Measurements from ENCODE around the gene ZYG11B.
A peak's percentile ranks its signal among the peaks of the same experiment; 100 is the strongest.
"Not testable (repeated sequence)": the region's sequence is repeated elsewhere in the genome, so short reads cannot be mapped to it uniquely, and the experiment has no call there.

ZYG11B gene

DNA sequence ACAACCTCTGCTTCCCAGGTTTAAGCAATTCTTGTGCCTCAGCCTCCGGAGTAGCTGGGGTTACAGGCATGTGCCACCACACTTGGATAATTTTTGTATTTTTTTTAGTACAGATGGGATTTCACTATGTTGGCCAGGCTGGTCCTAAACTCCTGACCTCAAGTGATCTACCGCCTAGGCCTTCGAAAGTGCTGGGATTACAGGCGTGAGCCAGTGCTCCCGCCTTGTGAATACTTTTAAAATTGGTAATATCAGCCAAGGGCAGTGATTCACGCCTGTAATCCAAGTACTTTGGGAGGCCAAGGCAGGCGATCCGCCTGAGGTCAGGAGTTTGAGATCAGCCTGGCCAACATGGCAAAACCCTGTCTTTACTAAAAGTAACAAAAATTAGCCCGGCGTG lies 33.7 kb downstream of the ZYG11B start:
- no peak for DNase-seq

DNA sequence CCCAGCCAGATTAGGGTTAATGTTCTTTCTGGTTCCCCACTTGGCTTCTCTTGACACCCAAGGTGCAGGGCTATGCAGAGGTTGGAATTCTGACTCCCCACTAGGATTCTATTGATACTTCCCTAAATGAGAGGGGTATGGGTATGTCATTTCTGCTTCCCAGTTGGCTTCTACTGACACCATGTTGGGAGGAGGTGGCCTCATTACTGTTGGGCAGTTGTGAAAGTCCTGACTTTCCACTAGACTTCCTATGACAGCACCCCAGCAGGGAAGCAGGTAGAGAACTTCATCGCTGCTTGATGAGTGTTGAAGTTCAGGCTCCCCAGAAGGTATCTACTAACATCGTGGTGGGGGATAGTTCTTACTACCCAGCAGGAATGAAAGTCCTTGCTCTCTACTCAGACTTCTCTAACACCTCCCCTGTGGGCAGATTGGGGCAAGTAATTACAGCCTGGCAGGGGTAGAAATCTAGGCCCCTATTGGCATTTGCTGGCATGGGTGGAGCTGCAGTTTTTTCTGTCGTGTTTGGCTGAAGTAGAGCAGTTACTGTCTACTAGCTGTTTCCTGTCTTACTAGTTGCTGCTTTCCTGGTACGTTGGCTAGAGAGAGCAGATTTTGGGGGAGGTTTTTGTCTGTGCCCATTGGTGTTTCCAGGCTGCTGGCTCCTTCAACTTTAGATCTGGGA lies 41.5 kb downstream of the ZYG11B start:
- DNase-seq, result no peak

DNA sequence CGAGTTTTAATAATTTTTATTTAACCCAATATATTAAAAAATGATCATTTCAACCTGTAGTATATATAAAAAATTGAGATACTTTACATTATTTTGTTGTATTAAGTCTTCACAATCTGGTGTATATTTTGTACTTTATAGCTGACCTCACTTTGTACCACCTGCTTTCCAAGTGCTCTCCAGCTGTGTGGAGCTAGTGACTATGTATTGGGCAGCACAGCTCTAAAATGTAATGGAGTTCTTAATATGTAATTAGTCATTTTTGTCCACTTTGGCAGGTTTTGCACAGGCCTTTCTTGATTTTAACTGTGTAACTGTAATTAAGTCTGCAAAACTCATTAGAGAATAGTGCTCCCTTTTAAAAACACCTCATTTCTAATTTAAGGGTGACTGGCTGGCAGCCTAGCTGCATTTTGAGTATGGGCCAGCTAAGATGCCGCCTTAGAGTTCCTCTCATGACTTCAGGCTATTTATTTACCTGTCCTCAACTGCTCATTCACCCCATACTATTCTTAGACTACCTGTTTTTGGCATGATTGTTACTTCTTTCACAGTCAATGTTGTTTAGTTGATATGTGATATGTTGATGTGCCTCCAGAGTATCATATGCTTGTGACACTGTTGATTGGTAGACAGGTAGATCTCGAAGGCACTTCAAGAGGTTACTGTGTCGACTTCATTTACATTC lies 43.2 kb downstream of the ZYG11B start:
- DNase-seq, result no peak

DNA sequence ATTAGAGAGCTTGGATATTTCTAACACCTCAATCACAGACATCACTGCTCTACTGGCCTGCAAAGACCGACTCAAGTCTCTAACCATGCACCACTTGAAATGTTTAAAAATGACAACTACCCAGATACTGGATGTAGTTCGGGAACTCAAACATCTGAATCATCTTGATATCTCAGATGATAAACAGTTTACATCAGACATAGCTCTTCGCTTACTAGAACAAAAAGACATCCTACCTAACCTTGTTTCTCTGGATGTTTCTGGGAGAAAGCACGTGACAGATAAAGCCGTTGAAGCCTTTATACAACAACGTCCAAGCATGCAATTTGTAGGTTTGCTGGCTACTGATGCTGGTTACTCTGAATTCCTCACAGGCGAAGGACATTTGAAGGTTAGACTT lies 45.1 kb downstream of the ZYG11B start:
- DNase-seq, result no peak

DNA sequence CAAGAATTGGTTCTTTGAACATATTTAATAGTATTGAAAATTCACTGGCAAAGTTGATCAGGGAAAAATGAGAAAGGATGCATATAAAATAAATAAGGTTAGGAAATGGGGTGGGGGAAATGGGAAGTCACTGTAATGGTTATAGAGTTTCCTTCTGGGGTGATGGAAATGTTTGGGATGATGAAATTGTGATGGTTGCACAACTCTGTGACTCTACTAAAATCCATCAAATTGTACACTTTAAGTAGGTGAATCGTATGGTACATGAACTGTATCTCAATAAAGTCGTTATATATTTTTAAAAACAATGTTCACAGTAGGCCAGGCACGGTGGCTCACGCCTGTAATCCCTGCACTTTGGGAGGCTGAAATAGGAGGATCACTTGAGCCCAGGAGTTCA lies 59.9 kb downstream of the ZYG11B start:
- no peak for DNase-seq

DNA sequence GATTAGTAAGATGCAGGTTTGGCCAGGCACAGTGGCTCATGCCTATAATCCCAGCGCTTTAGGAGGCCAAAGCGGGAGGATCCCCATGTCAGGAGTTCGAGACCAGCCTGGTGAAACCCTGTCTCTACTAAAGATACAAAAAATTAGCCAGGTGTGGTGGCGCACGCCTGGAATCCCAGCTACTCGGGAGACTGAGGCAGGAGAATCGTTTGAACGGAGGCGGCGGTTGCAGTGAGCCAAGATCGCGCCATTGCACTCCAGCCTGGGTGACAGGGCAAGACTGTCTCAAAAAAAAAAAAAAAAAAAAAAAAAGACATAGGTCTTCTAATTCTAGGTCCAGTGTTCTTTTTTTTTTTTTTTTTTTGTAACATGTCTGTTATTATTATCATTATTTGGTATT lies 64.2 kb downstream of the ZYG11B start:
- not testable (repeated sequence) for DNase-seq

DNA sequence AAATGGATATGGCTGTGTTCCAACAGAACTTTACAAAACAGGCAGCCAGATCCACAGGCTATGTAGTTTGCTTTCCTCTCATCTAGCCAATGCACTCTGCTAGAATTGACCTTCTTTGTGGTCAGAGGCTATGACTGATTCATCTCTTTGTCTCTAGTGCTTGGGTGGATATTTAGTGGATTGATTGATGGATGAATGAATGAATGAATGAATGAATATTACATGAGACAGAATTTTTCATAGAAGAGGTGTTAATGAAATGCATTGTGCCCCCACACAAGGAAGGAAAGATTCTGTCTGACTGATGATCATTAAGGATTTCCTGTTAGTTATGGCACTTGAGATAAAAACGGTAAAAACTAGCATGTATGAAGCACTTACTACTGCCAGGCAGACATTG lies 65.8 kb downstream of the ZYG11B start:
- DNase-seq, result no peak

DNA sequence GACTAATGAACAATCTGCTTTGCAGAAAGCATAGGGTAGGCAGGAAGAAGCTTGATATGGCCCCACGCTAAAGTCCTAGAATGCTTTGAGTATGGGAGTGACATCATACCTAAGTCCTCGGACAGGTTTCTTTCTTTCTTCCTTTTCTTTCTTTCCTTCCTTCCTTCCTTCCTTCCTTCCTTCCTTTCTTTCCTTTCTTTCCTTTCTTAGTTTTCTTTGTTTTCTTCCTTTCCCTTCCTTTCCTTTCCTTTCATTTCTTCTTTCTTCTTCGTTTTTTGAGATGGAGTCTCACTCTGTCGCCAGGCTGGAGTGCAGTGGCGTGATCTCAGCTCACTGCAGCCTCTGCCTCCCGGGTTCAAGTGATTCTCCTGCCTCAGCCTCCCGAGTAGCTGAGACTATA lies 67.5 kb downstream of the ZYG11B start:
- not testable (repeated sequence) for DNase-seq

DNA sequence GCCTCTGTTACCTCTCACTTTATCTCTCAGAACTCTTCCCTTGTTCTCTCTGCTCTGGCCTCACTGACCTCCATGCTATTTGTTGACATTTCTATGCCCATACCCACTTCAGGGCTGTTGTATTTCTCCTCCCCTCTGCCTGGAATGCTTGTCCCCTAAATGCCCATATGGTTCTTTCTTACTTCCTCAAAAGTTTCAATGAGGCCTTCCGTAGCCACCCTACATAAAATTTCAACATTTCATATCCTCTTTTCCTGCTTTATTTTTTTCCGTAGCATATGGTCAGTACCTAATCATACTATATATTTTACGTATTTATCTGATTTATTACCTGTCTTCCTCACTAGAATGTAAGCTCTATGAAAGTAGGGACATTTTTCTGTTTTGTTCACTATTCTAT lies 69.2 kb downstream of the ZYG11B start:
- DNase-seq, result no peak

DNA sequence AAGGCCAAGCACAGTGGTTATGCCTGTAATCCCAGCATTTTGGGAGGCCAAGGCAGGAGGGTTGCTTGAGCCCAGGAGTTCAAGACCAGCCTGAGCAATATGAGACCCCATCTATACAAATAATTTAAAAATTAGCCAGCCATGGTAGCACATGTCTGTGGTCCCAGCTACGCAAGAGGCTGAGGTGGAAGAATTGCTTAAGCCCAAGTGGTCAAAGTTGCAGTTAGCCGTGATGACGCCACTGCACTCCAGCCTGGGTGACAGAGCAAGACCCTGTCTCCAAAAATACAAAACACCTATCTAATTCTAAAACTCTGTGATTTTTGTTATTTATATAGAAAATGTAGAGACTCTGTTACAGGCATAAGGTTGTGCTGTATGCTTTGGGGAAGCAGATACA lies 72.1 kb downstream of the ZYG11B start:
- DNase-seq, result no peak

DNA sequence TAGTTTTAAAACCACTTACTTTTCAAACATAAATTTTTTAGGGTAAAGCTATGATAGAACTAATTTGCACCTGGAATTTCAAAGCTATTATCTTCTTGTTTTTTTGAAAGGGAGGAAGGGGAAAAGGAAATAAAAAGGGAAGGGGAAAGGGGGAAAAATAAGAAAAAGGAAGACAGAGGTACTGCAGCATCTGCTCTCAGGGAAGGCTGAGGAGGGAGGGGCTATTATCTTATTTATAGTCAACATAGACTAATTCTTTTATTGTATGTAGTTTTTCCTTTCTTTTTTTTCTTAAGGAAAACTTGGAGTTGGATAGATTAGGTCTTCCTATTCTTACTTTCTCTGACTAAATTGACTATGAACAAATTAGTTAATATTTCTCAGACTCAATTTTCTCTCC lies 74.8 kb downstream of the ZYG11B start:
- no peak for DNase-seq

DNA sequence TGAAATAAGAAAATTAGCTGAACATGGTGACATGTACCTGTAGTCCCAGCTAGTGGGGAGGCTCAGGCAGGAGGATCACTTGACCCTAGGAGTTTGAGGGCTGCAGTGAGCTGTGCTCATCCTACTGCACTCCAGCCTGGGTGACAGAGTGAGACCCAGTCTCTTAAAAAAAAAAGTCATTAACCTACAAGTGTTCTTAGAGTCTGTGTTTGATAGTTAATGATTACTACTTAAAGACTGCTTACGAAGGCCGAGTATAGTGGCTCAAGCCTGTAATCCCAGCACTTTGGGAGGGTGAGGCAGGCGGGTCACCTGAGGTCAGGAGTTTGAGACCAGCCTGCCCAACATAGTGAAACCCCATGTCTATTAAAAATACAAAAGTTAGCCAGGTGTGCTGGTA lies 77.8 kb downstream of the ZYG11B start:
- not testable (repeated sequence) for DNase-seq

DNA sequence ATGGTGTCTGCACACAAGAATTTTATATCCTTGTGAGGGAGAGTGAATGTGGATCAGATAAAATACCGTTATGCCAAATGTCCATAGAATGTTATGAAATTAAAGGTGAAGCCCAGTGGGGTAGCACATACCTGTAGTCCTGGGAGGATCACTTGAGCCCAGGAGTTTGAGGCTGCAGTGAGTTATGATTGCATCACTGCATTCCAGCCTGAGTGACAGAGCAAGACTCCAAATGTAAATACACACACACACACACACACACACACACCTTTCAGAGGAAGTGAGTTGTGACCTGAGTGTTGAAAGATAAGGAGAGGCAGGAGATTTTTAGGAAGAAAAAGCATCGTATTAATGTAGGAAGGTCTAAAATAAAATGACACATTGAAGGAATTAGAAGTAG lies 88.2 kb downstream of the ZYG11B start:
- no peak for DNase-seq

DNA sequence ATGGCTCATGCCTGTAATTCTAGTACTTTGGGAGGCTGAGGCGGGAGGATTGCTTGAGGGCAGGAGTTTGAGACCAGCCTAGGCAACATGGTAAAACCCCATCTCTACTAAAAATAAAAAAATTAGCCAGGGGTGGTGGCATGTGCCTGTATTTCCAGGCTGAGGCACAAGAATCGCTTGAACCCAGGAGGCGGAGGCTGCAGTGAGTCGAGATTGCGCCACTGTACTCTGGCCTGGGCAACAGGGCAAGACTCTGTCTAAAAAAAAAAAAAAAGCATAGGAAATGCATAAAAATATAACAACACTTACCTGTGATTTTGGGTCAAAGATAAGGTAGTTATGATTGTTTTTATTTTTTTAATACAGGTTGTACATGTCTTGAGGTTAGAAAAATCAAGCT lies 94.6 kb downstream of the ZYG11B start:
- not testable (repeated sequence) for DNase-seq

DNA sequence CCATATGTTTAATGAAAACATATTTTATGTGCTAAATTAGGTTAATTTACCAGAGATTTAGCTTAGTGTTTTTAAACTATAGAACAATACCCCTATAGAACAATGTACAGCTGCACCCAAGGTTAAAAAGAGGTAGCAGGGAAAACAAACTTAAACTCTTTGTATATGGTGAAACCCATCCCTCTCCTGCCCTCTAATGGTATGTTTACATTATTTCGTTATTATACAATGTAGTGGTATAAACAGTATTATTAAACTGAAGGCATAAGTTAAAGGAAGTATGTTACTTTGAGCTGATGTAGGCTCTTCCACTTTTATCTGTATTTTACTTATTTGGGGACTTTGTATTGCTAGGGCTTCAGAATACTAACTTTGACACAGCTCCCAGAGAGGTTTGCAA lies 99.6 kb downstream of the ZYG11B start:
- peak; percentile 15 for DNase-seq

DNA sequence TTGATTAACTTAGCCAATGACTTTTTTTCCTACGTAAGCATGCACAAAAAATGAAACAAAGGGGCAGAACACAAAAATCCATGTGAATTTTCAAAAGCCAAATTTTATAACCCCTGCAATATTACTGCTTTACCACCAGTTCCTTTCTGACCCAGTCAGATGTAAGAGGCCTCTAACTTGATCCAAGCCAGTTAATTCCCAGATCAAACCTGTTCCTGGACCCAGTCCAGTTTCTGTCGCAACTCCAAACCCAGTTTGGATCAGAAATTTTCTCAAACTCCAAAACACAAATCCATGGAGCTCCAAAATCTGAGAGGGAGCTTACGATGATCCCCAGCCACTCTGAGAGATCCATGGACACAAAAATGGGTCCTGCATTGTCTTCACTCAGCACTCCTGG lies 108.5 kb downstream of the ZYG11B start:
- DNase-seq, result no peak

DNA sequence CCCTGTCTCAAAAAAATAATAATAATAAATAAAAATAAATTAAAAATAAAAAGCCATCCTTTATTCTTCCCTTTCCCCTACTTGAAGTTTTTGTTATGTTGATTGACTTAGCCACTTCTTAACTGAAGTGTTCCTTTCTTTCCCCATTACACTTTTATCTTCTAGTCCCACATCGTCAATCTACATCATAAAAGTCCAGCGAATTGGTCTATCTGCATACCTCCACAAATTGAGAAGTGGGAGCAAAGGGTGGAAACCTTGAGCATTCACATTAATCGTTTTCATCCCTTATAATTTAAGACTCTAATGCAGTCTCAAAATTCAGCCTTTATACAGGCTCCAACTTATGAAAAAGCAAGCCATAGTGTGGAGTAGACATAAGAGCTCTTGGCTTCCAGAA lies 109.8 kb downstream of the ZYG11B start:
- no peak for DNase-seq

DNA sequence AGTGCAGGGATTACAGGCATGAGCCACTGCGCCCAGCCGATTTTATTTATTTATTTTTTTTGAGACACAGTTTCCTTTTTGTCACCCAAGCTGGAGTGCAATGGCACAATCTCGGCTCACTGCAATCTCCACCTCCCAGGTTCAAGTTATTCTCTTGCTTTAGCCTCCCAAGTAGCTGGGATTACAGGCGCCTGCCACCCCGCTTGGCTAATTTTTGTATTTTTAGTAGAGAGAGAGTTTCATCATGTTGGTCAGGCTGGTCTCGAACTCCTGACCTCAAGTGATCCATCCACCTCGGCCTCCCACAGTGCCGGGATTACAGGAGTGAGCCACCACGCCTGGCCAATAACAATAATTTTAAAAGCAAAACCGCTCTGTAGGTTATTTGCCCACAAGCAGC lies 112.9 kb downstream of the ZYG11B start:
- not testable (repeated sequence) for DNase-seq

DNA sequence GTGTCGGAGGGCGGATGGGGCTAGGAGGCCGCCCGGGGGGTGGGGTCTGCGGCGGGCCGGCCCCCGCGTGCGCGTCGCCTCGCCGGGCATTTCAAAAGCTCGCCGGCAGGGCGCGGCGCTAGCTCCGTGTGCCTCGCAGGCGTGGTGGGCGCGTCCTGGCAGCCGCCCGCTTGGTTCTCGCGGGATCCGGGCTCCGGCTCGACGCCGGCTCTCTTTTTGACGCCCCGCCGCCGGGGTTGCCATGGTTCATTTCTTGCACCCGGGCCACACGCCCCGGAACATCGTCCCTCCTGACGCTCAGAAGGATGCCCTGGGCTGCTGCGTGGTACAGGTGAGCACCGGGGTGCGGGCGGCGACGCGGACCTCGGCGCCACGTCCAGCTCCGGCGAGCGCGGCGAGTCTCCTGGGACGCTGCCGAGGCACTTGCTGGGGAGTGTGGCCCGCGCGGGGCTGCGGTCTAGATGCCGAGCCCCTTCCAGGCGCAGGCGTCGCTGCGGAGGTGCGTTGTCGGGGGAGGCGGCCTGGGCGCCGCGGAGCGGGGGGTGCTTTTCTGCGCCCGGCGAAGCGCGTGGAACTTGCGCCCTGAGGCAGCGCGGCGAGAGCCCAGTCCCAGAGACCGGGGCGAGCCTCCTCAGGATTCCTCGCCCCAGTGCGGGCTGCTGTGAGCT lies 116.5 kb downstream of the ZYG11B start, which contains the start of gene ZYG11A:
Gene ZYG11A, plus strand, starts transcription at position 118 of the 668 bp plus-strand sequence. Its CDS starts 124 bp downstream, at position 242.
- peak; percentile 91 for DNase-seq

DNA sequence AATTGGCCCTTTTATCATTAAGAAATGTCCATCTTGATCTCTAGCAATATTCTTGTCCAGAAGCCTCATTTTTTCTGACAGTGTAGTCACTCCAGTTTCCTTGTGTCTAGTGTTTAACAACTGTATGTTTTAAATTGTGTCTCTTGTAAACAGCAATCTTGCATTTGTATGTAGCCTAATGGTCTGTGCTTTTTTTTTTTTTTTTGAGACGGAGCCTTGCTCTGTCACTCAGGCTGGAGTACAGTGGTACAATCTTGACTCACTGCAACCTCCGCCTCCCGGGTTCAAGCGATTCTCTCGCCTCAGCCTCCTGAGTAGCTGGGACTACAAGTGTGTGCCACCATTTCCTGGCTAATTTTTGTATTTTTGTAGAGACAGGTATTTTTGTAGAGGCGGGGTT lies 118.9 kb downstream of the ZYG11B start:
- not testable (repeated sequence) for DNase-seq

DNA sequence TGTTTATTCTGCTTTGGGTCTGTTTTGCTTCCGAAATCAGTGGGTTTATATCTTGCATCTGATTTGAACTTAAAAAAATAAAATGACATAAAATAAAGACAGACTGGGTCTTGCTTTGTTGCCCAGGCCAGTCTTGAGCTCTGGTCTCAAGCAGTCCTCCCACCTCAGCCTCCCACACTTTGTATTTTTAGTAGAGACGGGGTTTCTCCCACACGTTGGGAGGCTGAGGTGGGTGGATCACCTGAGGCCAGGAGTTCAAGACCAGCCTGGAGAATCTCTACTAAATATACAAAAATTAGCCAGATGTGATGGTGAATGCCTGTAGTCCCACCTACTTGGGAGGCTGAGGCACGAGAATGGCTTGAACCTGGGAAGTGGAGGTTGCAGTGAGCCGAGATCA lies 122.2 kb downstream of the ZYG11B start:
- no peak for DNase-seq

DNA sequence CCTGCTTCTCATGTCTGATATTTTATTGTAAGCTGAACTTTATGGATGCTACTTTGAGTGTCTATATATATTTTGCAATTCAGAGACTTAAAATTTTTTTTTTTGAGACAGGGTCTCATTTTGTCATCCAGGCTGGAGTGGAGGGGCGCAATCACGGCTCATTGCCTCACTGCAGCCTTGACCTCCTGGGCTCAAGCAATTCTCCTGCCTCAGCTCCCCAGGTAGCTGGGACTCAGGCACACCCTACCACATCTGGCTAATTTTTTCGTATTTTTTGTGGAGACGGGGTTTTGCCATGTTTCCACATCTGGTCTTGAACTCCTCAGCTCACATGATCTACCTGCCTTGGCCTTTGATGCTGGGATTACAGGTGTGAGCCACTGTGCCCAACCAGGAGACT lies 124.7 kb downstream of the ZYG11B start:
- DNase-seq, result no peak

DNA sequence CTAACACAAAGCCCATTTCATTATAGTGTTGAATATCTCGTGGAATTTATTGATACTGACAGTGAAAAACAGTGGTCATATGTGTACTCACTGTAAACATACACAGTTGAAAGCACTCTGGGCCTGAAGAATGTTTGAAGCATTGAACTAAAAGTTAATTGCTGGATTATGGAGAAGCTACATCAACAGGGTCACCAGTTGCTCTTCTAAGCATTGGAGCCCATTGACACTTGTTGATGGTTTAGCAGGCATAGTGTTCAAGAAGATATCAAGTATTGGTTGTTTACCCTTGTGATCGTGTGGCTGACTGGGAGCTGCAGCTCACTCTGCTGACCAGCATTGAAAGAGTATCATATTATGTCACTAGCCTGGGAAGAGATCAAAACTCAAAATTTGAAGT lies 126.6 kb downstream of the ZYG11B start:
- no peak for DNase-seq

DNA sequence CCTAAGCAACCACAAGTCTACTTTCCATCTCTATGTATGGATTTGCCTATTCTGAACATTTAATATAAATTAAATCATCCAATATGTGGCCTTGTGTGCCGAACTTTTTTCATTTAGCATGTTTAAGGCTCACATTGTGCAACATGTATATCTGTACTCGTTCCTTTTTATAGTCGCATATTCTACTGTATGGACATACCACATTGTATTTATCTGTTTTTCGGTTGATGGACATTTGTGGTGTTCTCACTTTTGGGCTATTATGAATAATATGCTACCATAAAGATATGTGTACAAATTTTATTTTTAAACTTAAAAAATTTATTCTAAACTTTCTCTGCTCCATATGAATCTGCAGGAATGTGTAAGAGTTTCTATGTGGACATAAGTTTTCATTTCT lies 129.3 kb downstream of the ZYG11B start:
- DNase-seq, result no peak

All from NCI-H2171 (cell line).